ENCODE results near the gene PEX16. TPM values are rescaled to one million over a fixed set of nuclear protein-coding genes. Genes with fewer than 3 reads are reported as not detected.

Gene PEX16
- total and polyA plus RNA-seq, 9 of the 15 experiments (the other 6 are each of a cell fraction or from before 2014, with no cell fraction given): 1.5 to 43.9 (median 14.6) TPM

DNA sequence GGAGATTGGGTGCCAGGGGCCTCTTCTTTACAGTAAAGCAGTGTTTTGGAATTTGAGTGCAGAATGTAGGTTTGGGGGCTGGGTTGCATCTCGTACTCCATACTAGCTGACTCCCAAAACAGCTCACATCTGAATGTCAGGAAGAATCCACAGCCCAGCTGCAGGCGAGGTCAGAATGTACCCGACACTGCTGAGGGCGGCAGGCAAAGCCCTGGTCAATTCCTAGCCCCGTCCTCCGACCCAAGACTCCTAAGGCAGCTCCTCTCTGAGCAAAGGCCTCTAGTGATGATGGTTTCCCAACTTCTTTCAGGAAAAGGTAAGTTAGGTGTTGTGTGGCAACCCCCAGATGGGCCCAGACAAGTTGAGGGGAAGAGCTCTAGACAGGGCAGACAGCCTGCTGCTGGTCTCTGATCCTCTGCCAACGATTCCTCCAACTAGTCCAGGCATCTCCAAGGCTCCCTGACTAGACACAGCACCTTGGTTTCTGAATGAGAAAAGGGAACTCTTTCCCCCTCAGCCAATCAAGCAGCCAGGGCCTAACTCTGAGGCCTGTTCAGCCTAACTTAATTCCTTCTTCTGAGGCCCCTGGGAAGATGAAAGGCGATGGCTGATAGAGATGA lies 13.4 kb upstream of the PEX16 start (continued):
- TF ChIP-seq JUN (IDR thresholded peaks at IDR 0.05; ENCODE audit: borderline replicate concordance, low read depth, low read length) (no peak), JUN (CRISPR knock-in tag; IDR thresholded peaks at IDR 0.05; ENCODE audit: borderline replicate concordance) (no peak), ZNF12 (CRISPR knock-in tag; IDR thresholded peaks at IDR 0.05) (no peak), ZBTB34 (CRISPR knock-in tag; IDR thresholded peaks at IDR 0.05) (no peak)
- TF ChIP-seq, protein P1, sequence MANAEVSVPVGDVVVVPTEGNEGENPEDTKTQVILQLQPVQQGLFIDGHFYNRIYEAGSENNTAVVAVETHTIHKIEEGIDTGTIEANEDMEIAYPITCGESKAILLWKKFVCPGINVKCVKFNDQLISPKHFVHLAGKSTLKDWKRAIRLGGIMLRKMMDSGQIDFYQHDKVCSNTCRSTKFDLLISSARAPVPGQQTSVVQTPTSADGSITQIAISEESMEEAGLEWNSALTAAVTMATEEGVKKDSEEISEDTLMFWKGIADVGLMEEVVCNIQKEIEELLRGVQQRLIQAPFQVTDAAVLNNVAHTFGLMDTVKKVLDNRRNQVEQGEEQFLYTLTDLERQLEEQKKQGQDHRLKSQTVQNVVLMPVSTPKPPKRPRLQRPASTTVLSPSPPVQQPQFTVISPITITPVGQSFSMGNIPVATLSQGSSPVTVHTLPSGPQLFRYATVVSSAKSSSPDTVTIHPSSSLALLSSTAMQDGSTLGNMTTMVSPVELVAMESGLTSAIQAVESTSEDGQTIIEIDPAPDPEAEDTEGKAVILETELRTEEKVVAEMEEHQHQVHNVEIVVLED (CRISPR knock-in tag; IDR thresholded peaks at IDR 0.05): no peak

Measured in K562 (cell line).